Activated B cell treated with CpG ODN at 0.5 μM for 24 hours (primary cell): Measurements from ENCODE around the gene KRT81. TPM values are rescaled to one million over a fixed set of nuclear protein-coding genes. Genes with fewer than 3 reads are reported as not detected.
A peak's percentile ranks its signal among the peaks of the same experiment; 100 is the strongest.
"Not testable (repeated sequence)": the region's sequence is repeated elsewhere in the genome, so short reads cannot be mapped to it uniquely, and the experiment has no call there.

Experiments
- ATAC-seq: fragments of 200-7000 bp; cut with Tn5 transposase; one replicate; pipeline ENCODE4 v1.10.0; 2021; ENCODE audit warnings: low read depth, mild to moderate bottlenecking, moderate library complexity
- CTCF ChIA-PET: fragments of 350-600 bp; sonication (Branson Sonifier 250); formaldehyde crosslinking; loops from one replicate; lab custom pipeline; 2021; ENCODE audit warnings: antibody characterized with exemption; lab: Charles Lee
- POLR2A ChIA-PET: fragments of 350-600 bp; sonication (Branson Sonifier 250); formaldehyde crosslinking; loops from one replicate; lab custom pipeline; 2021; ENCODE audit warnings: antibody characterized with exemption; lab: Charles Lee
- DNase-seq: peaks from one replicate; pipeline ENCODE4 v3.0.0; 2022
- H3K27ac Mint-ChIP-seq: one replicate; pipeline ENCODE4 v1.8.0; 2020; ENCODE audit warnings: mixed read lengths
- H3K27me3 Mint-ChIP-seq: one replicate; pipeline ENCODE4 v1.8.0; 2021; ENCODE audit warnings: mixed read lengths
- H3K36me3 Mint-ChIP-seq: one replicate; pipeline ENCODE4 v1.8.0; 2021; ENCODE audit warnings: low read depth, mixed read lengths
- H3K4me1 Mint-ChIP-seq: one replicate; pipeline ENCODE4 v1.8.0; 2021; ENCODE audit warnings: mixed read lengths
- H3K4me3 Mint-ChIP-seq: one replicate; pipeline ENCODE4 v1.8.0; 2020; ENCODE audit warnings: mild to moderate bottlenecking, mixed read lengths
- H3K9me3 Mint-ChIP-seq: one replicate; pipeline ENCODE4 v1.8.0; 2020; ENCODE audit warnings: mixed read lengths
- intact Hi-C: fragments of 100-400 bp; cut with micrococcal nuclease; formaldehyde crosslinking; loops from one replicate; pipeline ENCODE4 v1.15.1; 2024
- total RNA-seq: library from RNA; stranded (reverse); gene quantifications from 2 replicates; pipeline ENCODE4 v1.2.3, GENCODE V29; 2022
- TF ChIP-seq, protein P1 (sequence below): fragments of 200-600 bp; IDR thresholded peaks from one replicate; pipeline ENCODE4 v1.8.0; 2022; ENCODE audit warnings: antibody characterized with exemption, mild to moderate bottlenecking

Gene KRT81
- total RNA-seq, 1 donor from 2014 or later: not detected

GRCh38 chr12:52305921-52306705 is 14.8 kb upstream of the KRT81 start:
- no peak for ATAC-seq
- Mint-ChIP-seq H3K4me3 (no peak overlapping the region), H3K36me3 (no peaks in the 10 kb centered on the region), H3K27me3 (peaks cover 39% of the 10 kb centered on the region), H3K4me1 (peaks cover 4% of the 10 kb centered on the region), H3K27ac (no peak overlapping the region), H3K9me3 (no peaks in the 10 kb centered on the region)
- no peak for DNase-seq
- TF ChIP-seq, protein P1, sequence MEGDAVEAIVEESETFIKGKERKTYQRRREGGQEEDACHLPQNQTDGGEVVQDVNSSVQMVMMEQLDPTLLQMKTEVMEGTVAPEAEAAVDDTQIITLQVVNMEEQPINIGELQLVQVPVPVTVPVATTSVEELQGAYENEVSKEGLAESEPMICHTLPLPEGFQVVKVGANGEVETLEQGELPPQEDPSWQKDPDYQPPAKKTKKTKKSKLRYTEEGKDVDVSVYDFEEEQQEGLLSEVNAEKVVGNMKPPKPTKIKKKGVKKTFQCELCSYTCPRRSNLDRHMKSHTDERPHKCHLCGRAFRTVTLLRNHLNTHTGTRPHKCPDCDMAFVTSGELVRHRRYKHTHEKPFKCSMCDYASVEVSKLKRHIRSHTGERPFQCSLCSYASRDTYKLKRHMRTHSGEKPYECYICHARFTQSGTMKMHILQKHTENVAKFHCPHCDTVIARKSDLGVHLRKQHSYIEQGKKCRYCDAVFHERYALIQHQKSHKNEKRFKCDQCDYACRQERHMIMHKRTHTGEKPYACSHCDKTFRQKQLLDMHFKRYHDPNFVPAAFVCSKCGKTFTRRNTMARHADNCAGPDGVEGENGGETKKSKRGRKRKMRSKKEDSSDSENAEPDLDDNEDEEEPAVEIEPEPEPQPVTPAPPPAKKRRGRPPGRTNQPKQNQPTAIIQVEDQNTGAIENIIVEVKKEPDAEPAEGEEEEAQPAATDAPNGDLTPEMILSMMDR: no peak
- intact Hi-C loops: no loop called here
- CTCF ChIA-PET: no interaction called here
- POLR2A ChIA-PET: no interaction called here

DNA sequence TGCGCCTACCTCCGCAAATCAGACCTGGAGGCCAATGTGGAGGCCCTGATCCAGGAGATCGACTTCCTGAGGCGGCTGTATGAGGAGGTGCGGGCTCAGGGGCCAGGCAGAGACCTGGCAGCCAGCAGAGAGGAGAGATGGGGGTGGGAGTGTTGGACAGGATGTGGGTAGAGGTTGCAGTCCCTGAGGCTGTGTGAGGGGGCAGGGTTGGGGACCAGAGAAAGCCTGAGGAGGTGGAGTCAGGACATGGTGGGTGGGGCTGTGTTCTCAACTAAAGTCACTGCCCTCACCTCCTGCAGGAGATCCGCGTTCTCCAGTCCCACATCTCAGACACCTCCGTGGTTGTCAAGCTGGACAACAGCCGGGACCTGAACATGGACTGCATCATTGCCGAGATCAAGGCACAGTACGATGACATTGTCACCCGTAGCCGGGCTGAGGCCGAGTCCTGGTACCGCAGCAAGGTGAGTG is 13.6 kb upstream of the KRT81 start:
- H3K4me3 Mint-ChIP-seq, DNase-seq, H3K36me3 Mint-ChIP-seq, H3K4me1 Mint-ChIP-seq, H3K9me3 Mint-ChIP-seq, intact Hi-C loops, POLR2A ChIA-PET, CTCF ChIA-PET, H3K27ac Mint-ChIP-seq: not testable (repeated sequence)
- peak; percentile 31 for ATAC-seq
- H3K27me3 Mint-ChIP-seq: peaks cover 34% of the 10 kb centered on the region

- intact Hi-C loops, DNase-seq, H3K4me1 Mint-ChIP-seq, POLR2A ChIA-PET, CTCF ChIA-PET, H3K9me3 Mint-ChIP-seq, ATAC-seq, H3K4me3 Mint-ChIP-seq, H3K36me3 Mint-ChIP-seq, H3K27ac Mint-ChIP-seq: not testable (repeated sequence)
- H3K27me3 Mint-ChIP-seq: peaks cover 14% of the 10 kb centered on the region
Measured at GRCh38 chr12:52302242-52302914, 11.0 kb upstream of the KRT81 start.

GRCh38 chr12:52301721-52302120 is 10.4 kb upstream of the KRT81 start:
- intact Hi-C loops, CTCF ChIA-PET, ATAC-seq, H3K4me1 Mint-ChIP-seq, H3K9me3 Mint-ChIP-seq, DNase-seq, H3K4me3 Mint-ChIP-seq, POLR2A ChIA-PET, H3K36me3 Mint-ChIP-seq, H3K27ac Mint-ChIP-seq: not testable (repeated sequence)
- H3K27me3 Mint-ChIP-seq: peaks cover 13% of the 10 kb centered on the region

DNA sequence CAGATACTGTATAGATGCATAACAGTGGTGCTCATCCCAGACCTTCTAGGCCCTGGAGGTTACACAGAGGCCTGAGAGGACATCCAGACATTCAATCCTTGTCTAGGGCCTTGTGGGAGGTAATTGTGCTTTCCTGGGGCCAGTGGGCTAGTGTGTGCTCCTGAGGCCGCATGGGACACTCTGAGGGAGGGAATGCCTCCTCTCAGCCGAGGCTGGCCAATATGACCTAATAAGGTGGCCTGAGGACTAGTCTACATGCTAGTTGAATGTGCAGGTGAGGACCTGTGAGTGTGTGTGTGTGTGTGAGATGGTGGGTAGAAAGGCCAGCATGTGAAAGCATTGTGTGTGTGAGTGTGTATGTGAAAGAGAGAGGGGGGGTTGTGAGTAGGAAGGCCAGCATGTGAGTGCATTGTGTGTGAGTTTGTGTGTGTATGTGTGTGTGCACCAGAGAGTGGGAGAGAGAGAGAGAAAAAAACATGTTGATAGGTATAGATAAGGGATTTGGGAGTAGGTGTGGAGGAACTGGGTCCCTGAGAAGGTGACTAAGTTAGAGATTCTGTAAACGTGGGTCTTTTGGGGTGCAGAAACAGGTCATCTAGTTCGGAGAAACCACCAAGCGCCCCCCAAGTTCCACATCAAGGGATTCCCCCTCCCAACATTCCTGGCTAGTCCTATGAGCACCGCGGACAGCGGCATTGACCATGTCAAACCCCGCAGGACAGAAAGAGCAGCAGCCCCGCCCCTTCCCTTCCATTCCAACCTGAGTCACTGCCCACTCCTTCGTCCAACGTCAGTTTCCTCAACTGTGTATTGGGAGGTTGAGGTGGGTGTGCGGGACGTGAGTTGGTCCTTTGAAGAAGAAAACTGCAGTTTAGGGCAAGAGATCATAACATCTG is 9.7 kb upstream of the KRT81 start:
- H3K36me3 Mint-ChIP-seq: no peaks in the 10 kb centered on the region
- no peaks in the 10 kb centered on the region for H3K9me3 Mint-ChIP-seq
- ChIA-PET CTCF (no interaction called here), POLR2A (no interaction called here)
- no peak overlapping the region for H3K27ac Mint-ChIP-seq
- TF ChIP-seq, protein P1: no peak
- ATAC-seq: no peak
- no peak overlapping the region for H3K4me3 Mint-ChIP-seq
- DNase-seq: no peak
- H3K4me1 Mint-ChIP-seq: peaks cover 2% of the 10 kb centered on the region
- peaks cover 9% of the 10 kb centered on the region for H3K27me3 Mint-ChIP-seq
- intact Hi-C loops: no loop called here

- CTCF ChIA-PET: interaction anchor here (1.3 kb wide), 1 partner anchor 19 kb away, joined by 3 read pairs; no protein-coding TSS in a partner anchor
- peaks cover 18% of the 10 kb centered on the region for H3K27me3 Mint-ChIP-seq
- no peak for ATAC-seq
- H3K9me3 Mint-ChIP-seq: no peaks in the 10 kb centered on the region
- H3K4me1 Mint-ChIP-seq: no peaks in the 10 kb centered on the region
- TF ChIP-seq, protein P1: no peak
- H3K4me3 Mint-ChIP-seq: no peak overlapping the region
- no peak for DNase-seq
- no peaks in the 10 kb centered on the region for H3K36me3 Mint-ChIP-seq
- intact Hi-C loops: no loop called here
- no peak overlapping the region for H3K27ac Mint-ChIP-seq
- POLR2A ChIA-PET: no interaction called here
Measured at GRCh38 chr12:52298677-52299190, 7.4 kb upstream of the KRT81 start.
